Measurements from ENCODE around the gene PIP5K1A.

Gene PIP5K1A

GRCh38 chr1:151235235-151235634, 36.9 kb downstream of the PIP5K1A start:
- H3K9ac ChIP-seq (ENCODE audit: low read length): no peak overlapping the region
- H3K36me3 ChIP-seq (ENCODE audit: control insufficient read depth, low read depth, low read length): peaks cover 92% of the 10 kb centered on the region
- H3K9me3 ChIP-seq (ENCODE audit: control insufficient read depth, low read depth, low read length): no peaks in the 10 kb centered on the region
- H3K27ac ChIP-seq (ENCODE audit: low read length): no peak overlapping the region
- no peak overlapping the region for H3K4me3 ChIP-seq (ENCODE audit: low read length)
- H3K27me3 ChIP-seq (ENCODE audit: control insufficient read depth, insufficient read depth, low read length): no peaks in the 10 kb centered on the region
- no peaks in the 10 kb centered on the region for H3K4me1 ChIP-seq (ENCODE audit: control insufficient read depth, low read depth, low read length)

DNA sequence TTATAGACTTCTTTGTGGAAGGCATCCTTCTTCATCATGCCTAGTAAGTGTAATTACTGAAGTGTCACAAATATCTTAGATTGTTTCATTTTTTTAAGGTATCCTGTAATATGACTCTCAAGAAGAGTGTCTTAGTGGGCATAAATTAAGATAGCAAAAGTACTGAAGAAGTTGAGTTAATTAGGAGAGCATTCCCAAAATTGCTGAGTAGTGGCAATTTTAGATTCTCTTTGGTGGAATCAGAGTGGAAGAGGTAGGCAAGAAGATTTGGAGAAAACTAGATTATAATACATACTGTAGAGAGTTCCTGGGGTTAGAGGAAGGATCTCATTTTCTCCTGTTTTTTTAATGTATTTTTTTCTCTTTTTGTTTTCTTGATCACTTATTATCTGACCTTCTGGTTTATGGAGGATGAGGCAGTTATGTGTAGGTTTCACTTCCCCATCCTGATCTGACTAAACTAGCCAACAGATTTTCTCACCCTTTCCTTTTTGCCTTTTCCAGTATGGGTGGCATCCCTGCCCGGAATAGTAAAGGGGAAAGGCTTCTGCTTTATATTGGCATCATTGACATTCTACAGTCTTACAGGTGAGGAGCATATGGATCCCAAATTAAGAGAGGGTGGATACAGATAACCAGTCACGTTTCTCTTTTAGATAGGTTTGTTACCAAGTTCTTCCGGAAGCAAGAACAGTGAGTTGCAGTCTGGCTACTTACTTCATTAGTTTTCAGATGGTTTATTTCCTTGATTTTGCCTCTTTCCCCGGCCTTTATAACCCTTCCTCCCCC, 39.5 kb downstream of the PIP5K1A start:
- Histone ChIP-seq H3K4me1 (ENCODE audit: control insufficient read depth, low read depth, low read length) (no peaks in the 10 kb centered on the region), H3K4me3 (ENCODE audit: low read length) (no peak overlapping the region), H3K36me3 (ENCODE audit: control insufficient read depth, low read depth, low read length) (peaks cover 92% of the 10 kb centered on the region), H3K27ac (ENCODE audit: low read length) (no peak overlapping the region), H3K27me3 (ENCODE audit: control insufficient read depth, insufficient read depth, low read length) (no peaks in the 10 kb centered on the region), H3K9ac (ENCODE audit: low read length) (no peak overlapping the region), H3K9me3 (ENCODE audit: control insufficient read depth, low read depth, low read length) (no peaks in the 10 kb centered on the region)

GRCh38 chr1:151238467-151238739, 40.1 kb downstream of the PIP5K1A start:
- H3K27ac ChIP-seq (ENCODE audit: low read length): no peak overlapping the region
- H3K4me3 ChIP-seq (ENCODE audit: low read length): no peak overlapping the region

GRCh38 chr1:151242442-151242841, 44.1 kb downstream of the PIP5K1A start:
- H3K9me3 ChIP-seq (ENCODE audit: control insufficient read depth, low read depth, low read length): no peaks in the 10 kb centered on the region
- no peaks in the 10 kb centered on the region for H3K4me1 ChIP-seq (ENCODE audit: control insufficient read depth, low read depth, low read length)
- no peak overlapping the region for H3K27ac ChIP-seq (ENCODE audit: low read length)
- H3K9ac ChIP-seq (ENCODE audit: low read length): no peak overlapping the region
- no peaks in the 10 kb centered on the region for H3K27me3 ChIP-seq (ENCODE audit: control insufficient read depth, insufficient read depth, low read length)
- H3K36me3 ChIP-seq (ENCODE audit: control insufficient read depth, low read depth, low read length): peaks cover 90% of the 10 kb centered on the region
- no peak overlapping the region for H3K4me3 ChIP-seq (ENCODE audit: low read length)

More at GRCh38 chr1:151238467-151238739, 40.1 kb downstream of the PIP5K1A start:
- no peak overlapping the region for H3K9ac ChIP-seq (ENCODE audit: low read length)
- no peaks in the 10 kb centered on the region for H3K9me3 ChIP-seq (ENCODE audit: control insufficient read depth, low read depth, low read length)
- H3K27me3 ChIP-seq (ENCODE audit: control insufficient read depth, insufficient read depth, low read length): no peaks in the 10 kb centered on the region
- peaks cover 93% of the 10 kb centered on the region for H3K36me3 ChIP-seq (ENCODE audit: control insufficient read depth, low read depth, low read length)
- no peaks in the 10 kb centered on the region for H3K4me1 ChIP-seq (ENCODE audit: control insufficient read depth, low read depth, low read length)

GRCh38 chr1:151243683-151244216, 45.4 kb downstream of the PIP5K1A start:
- Histone ChIP-seq H3K9me3 (ENCODE audit: control insufficient read depth, low read depth, low read length) (no peaks in the 10 kb centered on the region), H3K4me1 (ENCODE audit: control insufficient read depth, low read depth, low read length) (no peaks in the 10 kb centered on the region), H3K27ac (ENCODE audit: low read length) (no peak overlapping the region), H3K4me3 (ENCODE audit: low read length) (no peak overlapping the region), H3K9ac (ENCODE audit: low read length) (no peak overlapping the region), H3K27me3 (ENCODE audit: control insufficient read depth, insufficient read depth, low read length) (no peaks in the 10 kb centered on the region), H3K36me3 (ENCODE audit: control insufficient read depth, low read depth, low read length) (peaks cover 88% of the 10 kb centered on the region)

DNA sequence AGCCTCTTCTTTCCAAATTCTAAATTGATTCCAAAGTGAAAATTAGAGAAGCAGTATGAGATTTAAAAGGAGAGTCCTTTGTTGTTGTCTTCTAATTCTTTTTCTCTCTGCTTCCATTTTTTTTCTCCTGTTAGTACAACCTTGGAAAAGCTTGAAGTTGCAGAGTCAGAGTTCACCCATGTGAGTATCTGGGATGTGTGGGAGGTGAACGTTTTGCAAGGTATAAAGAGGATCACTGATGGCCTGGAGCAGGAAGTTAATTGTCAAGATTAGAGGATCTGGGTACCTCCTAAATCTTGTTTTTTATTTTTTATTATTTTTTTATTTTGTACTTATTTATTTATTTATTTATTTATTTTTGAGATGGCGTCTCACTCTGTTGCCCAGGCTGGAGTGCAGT, 48.4 kb downstream of the PIP5K1A start:
- no peaks in the 10 kb centered on the region for H3K4me1 ChIP-seq (ENCODE audit: control insufficient read depth, low read depth, low read length)
- H3K27ac ChIP-seq (ENCODE audit: low read length): no peak overlapping the region
- no peaks in the 10 kb centered on the region for H3K27me3 ChIP-seq (ENCODE audit: control insufficient read depth, insufficient read depth, low read length)
- H3K9me3 ChIP-seq (ENCODE audit: control insufficient read depth, low read depth, low read length): no peaks in the 10 kb centered on the region
- no peak overlapping the region for H3K9ac ChIP-seq (ENCODE audit: low read length)
- H3K4me3 ChIP-seq (ENCODE audit: low read length): no peak overlapping the region
- peaks cover 70% of the 10 kb centered on the region for H3K36me3 ChIP-seq (ENCODE audit: control insufficient read depth, low read depth, low read length)

GRCh38 chr1:151251656-151252470, 53.5 kb downstream of the PIP5K1A start:
- H3K9me3 ChIP-seq (ENCODE audit: control insufficient read depth, low read depth, low read length): no peaks in the 10 kb centered on the region
- no peak overlapping the region for H3K4me3 ChIP-seq (ENCODE audit: low read length)

DNA sequence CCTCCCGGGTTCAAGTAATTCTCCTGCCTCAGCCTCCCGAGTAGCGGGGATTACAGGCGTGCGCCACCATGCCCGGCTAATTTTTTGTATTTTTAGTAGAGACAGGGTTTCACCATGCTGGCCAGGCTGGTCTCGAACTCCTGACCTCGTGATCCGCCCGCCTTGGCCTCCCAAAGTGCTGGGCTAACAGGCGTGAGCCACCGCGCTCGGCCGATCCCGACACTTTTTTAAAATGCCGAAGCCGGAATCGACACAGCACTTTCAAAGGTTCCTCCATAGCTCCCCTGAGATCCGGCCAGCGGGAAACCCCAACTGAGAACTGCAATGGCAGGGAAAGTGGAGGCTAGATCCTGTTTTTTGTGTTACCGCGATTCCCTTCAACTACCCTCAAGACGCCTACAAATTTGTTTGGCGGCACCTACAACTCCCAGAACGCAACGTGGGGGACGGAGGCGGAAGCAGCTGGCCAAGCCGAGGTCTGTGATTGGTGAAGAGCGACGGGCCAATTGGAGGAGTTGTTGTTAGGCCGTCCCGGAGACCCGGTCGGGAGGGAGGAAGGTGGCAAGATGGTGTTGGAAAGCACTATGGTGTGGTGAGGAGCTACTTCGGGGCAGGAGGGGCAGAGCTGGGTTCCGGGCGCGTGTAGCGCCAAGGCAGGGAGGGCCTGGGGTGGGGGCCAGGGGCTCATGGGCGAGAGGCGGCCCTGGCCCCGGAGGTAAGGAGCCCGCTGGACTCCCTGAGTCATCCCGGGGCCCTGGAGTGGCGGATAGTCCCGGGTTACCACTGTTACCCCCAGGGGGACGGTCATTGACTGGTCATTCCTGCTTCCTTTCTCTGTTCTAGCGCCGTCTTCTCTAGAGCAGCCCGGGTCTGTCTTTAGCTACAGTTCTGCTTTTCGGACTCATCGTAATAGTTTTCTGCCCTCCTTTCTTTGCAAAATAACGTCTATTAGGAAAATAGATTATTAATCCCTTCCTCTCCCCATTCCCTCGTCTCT, 56.2 kb downstream of the PIP5K1A start, which contains the start of gene PSMD4:
TSS of gene PSMD4 (plus strand) at position 518 of the 997 bp plus-strand sequence. CDS start at position 567, 49 bp downstream.
- Histone ChIP-seq H3K9ac (ENCODE audit: low read length) (peak within 1 kb of the TSS; percentile 93), H3K36me3 (ENCODE audit: control insufficient read depth, low read depth, low read length) (peaks cover 3% of the 10 kb centered on the region), H3K27ac (ENCODE audit: low read length) (peak within 1 kb of the TSS; percentile 75), H3K4me1 (ENCODE audit: control insufficient read depth, low read depth, low read length) (peaks cover 6% of the 10 kb centered on the region), H3K27me3 (ENCODE audit: control insufficient read depth, insufficient read depth, low read length) (no peaks in the 10 kb centered on the region), H3K4me3 (ENCODE audit: low read length) (peak within 1 kb of the TSS; percentile 88), H3K9me3 (ENCODE audit: control insufficient read depth, low read depth, low read length) (no peaks in the 10 kb centered on the region)

More at GRCh38 chr1:151251656-151252470, 53.5 kb downstream of the PIP5K1A start:
- Histone ChIP-seq H3K27ac (ENCODE audit: low read length) (no peak overlapping the region), H3K36me3 (ENCODE audit: control insufficient read depth, low read depth, low read length) (peaks cover 21% of the 10 kb centered on the region), H3K4me1 (ENCODE audit: control insufficient read depth, low read depth, low read length) (peaks cover 6% of the 10 kb centered on the region), H3K9ac (ENCODE audit: low read length) (no peak overlapping the region), H3K27me3 (ENCODE audit: control insufficient read depth, insufficient read depth, low read length) (no peaks in the 10 kb centered on the region)

DNA sequence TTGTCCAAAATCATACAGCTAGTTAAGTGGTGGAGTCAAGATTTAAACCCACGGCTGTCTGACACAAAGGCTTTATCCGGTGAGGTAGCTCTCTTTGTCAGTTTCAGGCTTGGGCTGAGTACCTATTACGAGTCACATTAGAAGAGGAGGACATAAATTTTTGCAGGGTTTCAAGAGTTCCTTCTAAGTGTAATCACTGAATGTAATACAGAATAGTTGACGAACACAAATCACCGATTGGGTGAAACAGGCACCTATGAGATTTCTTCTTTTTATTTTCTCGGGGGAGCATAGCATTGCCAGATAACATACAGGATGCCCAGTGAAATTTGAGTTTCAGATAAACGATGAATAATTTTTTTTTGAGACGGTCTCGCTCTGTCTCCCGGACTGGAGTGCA, 57.0 kb downstream of the PIP5K1A start:
- H3K27me3 ChIP-seq (ENCODE audit: control insufficient read depth, insufficient read depth, low read length): no peaks in the 10 kb centered on the region
- peak overlapping the region; percentile 93 for H3K9ac ChIP-seq (ENCODE audit: low read length)
- H3K9me3 ChIP-seq (ENCODE audit: control insufficient read depth, low read depth, low read length): no peaks in the 10 kb centered on the region
- H3K4me1 ChIP-seq (ENCODE audit: control insufficient read depth, low read depth, low read length): peaks cover 6% of the 10 kb centered on the region
- H3K4me3 ChIP-seq (ENCODE audit: low read length): peak overlapping the region; percentile 88
- H3K27ac ChIP-seq (ENCODE audit: low read length): peak overlapping the region; percentile 75
- H3K36me3 ChIP-seq (ENCODE audit: control insufficient read depth, low read depth, low read length): no peaks in the 10 kb centered on the region

DNA sequence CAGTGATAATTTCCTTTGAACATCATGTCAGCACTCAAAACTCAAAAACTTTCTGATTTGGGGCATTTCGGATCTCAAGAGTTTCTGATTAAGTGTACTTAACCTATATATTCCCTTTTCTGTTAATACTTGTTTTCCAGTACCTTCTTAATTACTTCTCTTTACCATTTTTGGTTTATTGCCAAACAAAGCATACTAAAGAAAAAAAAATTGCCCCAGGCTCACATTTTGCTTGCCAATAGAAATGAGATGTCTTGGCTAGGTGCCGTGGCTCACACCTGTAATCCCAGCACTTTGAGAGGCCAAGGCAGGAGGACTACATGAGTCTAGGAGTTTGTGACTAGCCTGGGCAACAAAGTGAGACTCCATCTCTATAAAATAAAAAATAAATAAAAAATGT, 61.0 kb downstream of the PIP5K1A start:
- peaks cover 6% of the 10 kb centered on the region for H3K4me1 ChIP-seq (ENCODE audit: control insufficient read depth, low read depth, low read length)
- no peak overlapping the region for H3K4me3 ChIP-seq (ENCODE audit: low read length)
- H3K27ac ChIP-seq (ENCODE audit: low read length): no peak overlapping the region
- H3K9me3 ChIP-seq (ENCODE audit: control insufficient read depth, low read depth, low read length): no peaks in the 10 kb centered on the region
- no peak overlapping the region for H3K9ac ChIP-seq (ENCODE audit: low read length)
- no peaks in the 10 kb centered on the region for H3K27me3 ChIP-seq (ENCODE audit: control insufficient read depth, insufficient read depth, low read length)
- peaks cover 20% of the 10 kb centered on the region for H3K36me3 ChIP-seq (ENCODE audit: control insufficient read depth, low read depth, low read length)
